Common myeloid progenitor, CD34-positive (primary cell): ENCODE data around the gene AVPR1A.

ENCODE experiments used
- CTCF ChIA-PET: fragments of 350-600 bp; sonication (Branson Sonifier 250); formaldehyde crosslinking; loops from one replicate; lab custom pipeline; 2021; ENCODE audit warnings: antibody characterized with exemption; lab: Charles Lee
- POLR2A ChIA-PET: fragments of 350-600 bp; sonication (Branson Sonifier 250); formaldehyde crosslinking; loops from one replicate; lab custom pipeline; 2021; ENCODE audit warnings: antibody characterized with exemption; lab: Charles Lee
- DNase-seq, 3 donors: peaks; one replicate each; pipeline versions ENCODE4 v3.0.0 to v3.0.0-alpha.2; 2013
- H3K27ac ChIP-seq, 2 experiments: 1 replicate in 1 of 2; 2 replicates in 1 of 2; pipeline ENCODE4 v1.7.0; 2013; ENCODE audit warnings: inconsistent platforms in 2 of 2, low read length in 2 of 2, mild to moderate bottlenecking in 2 of 2, low read depth in 1 of 2, moderate library complexity in 1 of 2; ENCODE audit not compliant: severe bottlenecking in 2 of 2, insufficient read depth in 1 of 2, poor library complexity in 1 of 2
- H3K27me3 ChIP-seq, 5 experiments: replicated peaks in 2 of 5; 1 replicate in 3 of 5; 2 replicates in 2 of 5; pipeline versions ENCODE4 v1.6.1 to v1.7.0; 2013; ENCODE audit warnings: low read length in 4 of 5, mild to moderate bottlenecking in 2 of 5, moderate library complexity in 2 of 5, inconsistent platforms in 1 of 5; ENCODE audit not compliant: insufficient read depth in 5 of 5, control insufficient read depth in 4 of 5
- H3K36me3 ChIP-seq, 4 experiments: 1 replicate in 2 of 4; 2 replicates in 2 of 4; pipeline versions ENCODE4 v1.6.1 to v1.7.0; 2013; ENCODE audit warnings: low read length in 3 of 4, control low read depth in 1 of 4, mild to moderate bottlenecking in 1 of 4; ENCODE audit not compliant: control insufficient read depth in 4 of 4, insufficient read depth in 4 of 4
- H3K4me1 ChIP-seq, 4 experiments: 1 replicate in 3 of 4; 2 replicates in 1 of 4; pipeline versions ENCODE4 v1.6.1 to v1.7.1; 2013; ENCODE audit warnings: low read length in 3 of 4, mild to moderate bottlenecking in 3 of 4, control low read depth in 1 of 4, inconsistent platforms in 1 of 4, moderate library complexity in 1 of 4; ENCODE audit not compliant: control insufficient read depth in 4 of 4, insufficient read depth in 4 of 4; ENCODE audit errors: control extremely low read depth in 1 of 4
- H3K4me3 ChIP-seq, 7 experiments: 1 replicate in 4 of 7; 2 replicates in 3 of 7; pipeline versions ENCODE4 v1.5.1 to v1.7.0; 2013; ENCODE audit warnings: mild to moderate bottlenecking in 7 of 7, low read length in 6 of 7, moderate library complexity in 6 of 7, inconsistent platforms in 2 of 7, low read depth in 2 of 7, control low read depth in 1 of 7; ENCODE audit not compliant: insufficient read depth in 4 of 7, control insufficient read depth in 1 of 7; ENCODE audit errors: extremely low read depth in 1 of 7
- H3K9me3 ChIP-seq, 5 experiments: 1 replicate in 4 of 5; 2 replicates in 1 of 5; pipeline versions ENCODE4 v1.6.1 to v1.7.1; 2013; ENCODE audit warnings: low read length in 4 of 5, mild to moderate bottlenecking in 2 of 5, inconsistent platforms in 1 of 5, low read depth in 1 of 5, moderate library complexity in 1 of 5; ENCODE audit not compliant: control insufficient read depth in 4 of 5, insufficient read depth in 2 of 5; ENCODE audit errors: control extremely low read depth in 1 of 5
- WGBS: methylation state at CpG from one replicate; pipeline ENCODE4 v1.1.5; 2013; ENCODE audit not compliant: insufficient coverage; 5-methylcytosine and 5-hydroxymethylcytosine counted together

Gene AVPR1A

DNA sequence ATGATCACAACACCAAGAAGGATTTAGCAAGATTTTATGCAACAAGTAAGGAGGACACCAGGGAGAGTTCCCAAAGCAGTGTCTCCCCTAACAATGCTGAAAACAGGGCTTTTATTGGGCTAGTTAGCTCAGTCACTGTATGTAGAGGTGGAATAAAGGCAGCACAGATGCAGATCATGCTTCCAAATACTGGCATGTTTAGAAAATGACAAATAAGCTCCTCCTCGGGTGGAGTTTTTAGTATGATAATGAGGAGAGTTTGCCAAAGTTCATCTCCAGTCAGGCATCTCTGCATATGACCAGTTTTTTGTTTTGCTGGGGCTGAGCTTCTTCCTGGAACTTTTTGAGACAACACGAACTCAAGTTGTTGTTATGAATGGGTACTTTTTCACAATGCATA lies 4.4 kb upstream of the AVPR1A start:
- ChIA-PET POLR2A (no interaction called here), CTCF (interaction anchor here (1.0 kb wide), 1 partner anchor 15 kb away, joined by 3 read pairs; no protein-coding TSS in a partner anchor)
- Histone ChIP-seq H3K4me1 (peaks cover 2 to 22% (median 16%) of the 10 kb centered on the region in 4 experiments), H3K27ac (no peak overlapping the region), H3K9me3 (no peaks in the 10 kb centered on the region), H3K27me3 (peaks cover 0 to 16% (median 14%) of the 10 kb centered on the region in 5 experiments), H3K4me3 (no peak overlapping the region), H3K36me3 (no peaks in the 10 kb centered on the region)
- no peak for DNase-seq
- no CpG with 5 or more reads among the region's 2 CpGs for WGBS

DNA sequence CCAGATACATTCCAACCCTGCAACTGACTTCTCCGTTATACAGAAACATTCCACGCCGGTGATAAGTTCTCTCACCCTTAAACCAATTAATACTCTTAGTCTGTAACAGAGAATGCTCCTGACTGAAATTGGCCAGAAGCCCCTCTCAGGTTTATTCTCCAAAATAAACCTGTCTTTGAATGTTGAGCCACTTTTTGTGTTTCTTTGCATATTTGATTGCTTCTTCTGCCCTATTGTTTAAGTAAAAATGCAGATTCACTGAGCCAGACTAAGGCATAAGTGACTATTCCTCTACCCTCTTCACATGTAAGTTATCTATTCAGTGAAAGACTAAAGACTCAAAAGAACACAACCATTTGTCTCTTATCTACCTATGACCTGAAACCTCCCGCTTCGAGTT lies 3.6 kb upstream of the AVPR1A start:
- DNase-seq = no peak
- CTCF ChIA-PET = no interaction called here
- H3K27ac ChIP-seq = no peak overlapping the region
- H3K4me1 ChIP-seq = peaks cover 2 to 28% (median 21%) of the 10 kb centered on the region in 4 experiments
- no peak overlapping the region for H3K4me3 ChIP-seq
- POLR2A ChIA-PET = no interaction called here
- H3K36me3 ChIP-seq = no peaks in the 10 kb centered on the region
- 100% methylated on average over 1 of the region's 5 CpGs for WGBS
- H3K27me3 ChIP-seq = peaks cover 0 to 25% (median 22%) of the 10 kb centered on the region in 5 experiments
- H3K9me3 ChIP-seq = peaks cover 0 to 3% (median 0%) of the 10 kb centered on the region in 5 experiments

DNA sequence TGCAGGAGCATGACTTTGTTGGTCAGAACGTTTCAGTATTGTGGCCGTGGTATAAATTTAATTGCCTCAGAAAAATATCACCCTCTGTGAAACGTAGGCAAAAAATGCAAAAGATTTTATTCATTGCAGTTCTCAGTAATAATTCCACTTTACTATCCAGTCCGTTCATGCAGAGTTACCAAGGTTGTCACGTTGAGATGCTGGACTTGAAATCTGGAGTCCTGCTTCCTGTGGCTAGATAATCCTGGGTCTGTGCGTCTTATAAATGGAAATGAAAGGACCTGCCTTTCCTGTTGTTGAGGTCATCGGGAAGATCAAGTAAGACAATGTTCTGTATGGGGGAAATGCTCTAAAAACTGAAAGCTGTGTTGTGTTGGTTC lies 1.3 kb upstream of the AVPR1A start:
- DNase-seq = no peak
- CTCF ChIA-PET = interaction anchor here (0.7 to 2.5 kb wide), 15 partner anchors 8 to 308 kb away, joined by 3 to 17 read pairs (median 3); no protein-coding TSS in a partner anchor
- no peak overlapping the region for H3K27ac ChIP-seq
- H3K36me3 ChIP-seq = no peaks in the 10 kb centered on the region
- H3K27me3 ChIP-seq = peaks cover 9 to 45% (median 33%) of the 10 kb centered on the region in 5 experiments
- peaks cover 2 to 28% (median 21%) of the 10 kb centered on the region in 4 experiments for H3K4me1 ChIP-seq
- H3K9me3 ChIP-seq = peaks cover 0 to 3% (median 0%) of the 10 kb centered on the region in 5 experiments
- WGBS = 46% methylated on average over 4 of the region's 7 CpGs
- POLR2A ChIA-PET = interaction anchor here (0.6 kb wide), 1 partner anchor 646 kb away, joined by 3 read pairs; no protein-coding TSS in a partner anchor
- peak overlapping the region in 3 of 7 experiments; percentile 41 to 80 (median 76) for H3K4me3 ChIP-seq

DNA sequence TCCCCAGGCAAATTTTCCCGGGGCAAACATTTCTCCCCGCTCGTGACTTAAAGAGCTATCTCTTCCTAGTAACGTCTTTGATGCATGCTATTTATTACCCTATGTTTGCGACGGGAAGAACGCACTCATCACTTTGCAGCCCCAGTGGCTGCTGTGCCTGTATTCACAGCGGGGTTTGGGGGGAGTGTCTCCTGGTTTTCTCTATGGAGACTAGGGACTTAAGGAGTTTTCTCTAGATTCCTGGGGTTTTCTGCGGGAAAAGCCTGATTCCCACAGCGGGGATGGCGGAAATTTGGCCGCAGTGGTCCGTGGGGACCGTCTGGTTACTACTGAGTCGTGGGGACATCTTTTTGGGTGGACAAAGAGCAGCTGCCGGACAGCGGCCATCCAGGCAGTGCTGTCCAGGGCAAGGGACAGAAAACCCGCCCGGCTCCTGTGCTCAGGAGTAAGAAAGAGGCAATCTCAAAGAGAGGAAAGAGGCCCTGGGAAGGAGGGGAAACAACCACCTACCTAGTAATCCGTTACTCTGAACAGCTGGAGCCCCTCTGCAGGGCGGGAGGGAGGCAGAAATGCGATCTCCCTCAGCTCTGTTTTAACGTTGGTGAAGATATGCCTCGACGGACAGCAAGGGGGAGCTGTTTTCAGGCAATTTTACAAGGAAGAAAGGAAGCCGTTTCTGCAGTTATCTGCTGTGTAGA lies 771 bp upstream of the AVPR1A start:
- CTCF ChIA-PET = interaction anchor here (0.7 to 2.5 kb wide), 17 partner anchors 8 to 309 kb away, joined by 3 to 17 read pairs (median 3); no protein-coding TSS in a partner anchor
- H3K36me3 ChIP-seq = no peaks in the 10 kb centered on the region
- peak overlapping the region in 6 of 7 experiments; percentile 50 to 80 (median 64) for H3K4me3 ChIP-seq
- 2% methylated on average over 20 of the region's 26 CpGs for WGBS
- POLR2A ChIA-PET = interaction anchor here (0.6 kb wide), 1 partner anchor 646 kb away, joined by 3 read pairs; no protein-coding TSS in a partner anchor
- no peak overlapping the region for H3K27ac ChIP-seq
- peaks cover 2 to 28% (median 21%) of the 10 kb centered on the region in 4 experiments for H3K4me1 ChIP-seq
- peaks cover 0 to 3% (median 0%) of the 10 kb centered on the region in 5 experiments for H3K9me3 ChIP-seq
- DNase-seq = peak; percentile 78 to 85 (median 85)
- H3K27me3 ChIP-seq = peaks cover 13 to 47% (median 33%) of the 10 kb centered on the region in 5 experiments

DNA sequence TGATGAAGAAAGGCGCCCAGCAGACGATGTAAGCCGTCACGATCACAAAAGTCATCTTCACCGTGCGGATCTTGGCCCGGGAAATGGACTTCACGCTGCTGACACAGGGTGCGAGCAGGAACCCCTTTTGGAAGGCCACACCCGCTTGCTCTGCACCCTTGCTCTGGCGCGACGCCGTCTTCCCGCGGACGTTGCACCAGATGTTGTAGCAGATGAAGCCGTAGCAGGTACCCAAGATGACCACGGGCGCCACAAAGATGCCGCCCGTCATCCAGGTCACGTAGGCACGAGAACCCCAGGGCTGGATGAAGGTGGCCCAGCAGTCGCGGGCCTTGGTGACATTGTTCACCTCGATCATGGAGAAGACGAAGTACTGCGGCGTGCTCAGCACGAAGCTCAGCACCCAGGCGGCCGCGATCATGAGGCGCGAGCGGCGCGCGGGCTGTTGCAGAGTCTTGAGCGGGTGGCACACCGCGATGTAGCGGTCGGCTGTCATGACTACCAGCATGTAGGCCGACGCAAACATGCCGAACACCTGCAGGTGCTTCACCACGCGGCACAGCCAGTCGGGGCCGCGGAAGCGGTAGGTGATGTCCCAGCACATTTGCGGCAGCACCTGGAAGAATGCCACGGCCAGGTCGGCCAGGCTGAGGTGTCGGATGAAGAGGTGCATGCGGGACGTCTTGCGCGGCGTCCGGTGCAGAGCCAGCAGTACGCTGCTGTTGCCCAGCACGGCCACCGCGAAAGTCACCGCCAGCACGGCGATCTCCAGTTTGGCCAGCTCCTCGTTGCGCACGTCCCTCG lies 890 bp downstream of the AVPR1A start:
- Histone ChIP-seq H3K4me1 (peaks cover 2 to 28% (median 21%) of the 10 kb centered on the region in 4 experiments), H3K4me3 (peak overlapping the region in 6 of 7 experiments; percentile 50 to 80 (median 64)), H3K27me3 (peaks cover 18 to 62% (median 33%) of the 10 kb centered on the region in 5 experiments), H3K36me3 (no peaks in the 10 kb centered on the region), H3K27ac (no peak overlapping the region), H3K9me3 (peaks cover 0 to 3% (median 0%) of the 10 kb centered on the region in 5 experiments)
- ChIA-PET POLR2A (no interaction called here), CTCF (interaction anchor here (1.3 to 2.5 kb wide), 2 partner anchors 21 to 299 kb away, joined by 5 to 17 read pairs; no protein-coding TSS in a partner anchor)
- DNase-seq = peak in 2 of 3 donors; percentile 77 to 86
- 9% methylated on average over 68 of the region's 75 CpGs for WGBS

DNA sequence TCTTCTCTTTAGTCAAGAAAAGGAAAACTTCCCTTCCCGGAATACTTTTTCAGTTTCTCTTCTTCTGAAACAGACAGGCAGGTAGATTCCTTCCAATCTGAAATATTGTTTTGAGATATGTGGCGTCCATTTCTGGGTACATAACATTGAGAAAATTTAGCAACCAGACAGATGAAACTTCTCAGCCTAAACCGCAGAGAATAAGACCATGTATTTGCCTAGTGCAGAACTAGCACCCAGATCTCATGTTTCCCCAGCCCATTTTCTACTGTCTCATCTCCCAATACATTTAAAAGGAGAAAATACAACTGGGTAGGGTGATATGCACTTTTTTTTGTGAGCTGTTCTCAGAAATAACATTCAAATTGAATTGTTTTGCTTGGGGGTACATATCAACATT lies 6.4 kb downstream of the AVPR1A start:
- Histone ChIP-seq H3K4me3 (no peak overlapping the region), H3K4me1 (no peaks in the 10 kb centered on the region), H3K9me3 (no peaks in the 10 kb centered on the region), H3K36me3 (no peaks in the 10 kb centered on the region), H3K27ac (no peak overlapping the region), H3K27me3 (peaks cover 4 to 39% (median 21%) of the 10 kb centered on the region in 5 experiments)
- DNase-seq = no peak
- ChIA-PET CTCF (interaction anchor here (1.0 kb wide), 1 partner anchor 8 kb away, joined by 3 read pairs; no protein-coding TSS in a partner anchor), POLR2A (no interaction called here)
- WGBS = 100% methylated on average over 2 of the region's 3 CpGs
